AG04450 (cell line): ENCODE data around the gene LDB2. TPM values are rescaled to one million over a fixed set of nuclear protein-coding genes. Genes with fewer than 3 reads are reported as not detected.

Experiments used
- CTCF ChIA-PET: fragments of 300-600, 350-600 bp; formaldehyde crosslinking; extraction: SDS; loops from one replicate; lab custom pipeline; 2022; ENCODE audit warnings: antibody characterized with exemption, inconsistent platforms; lab: Charles Lee
- POLR2A ChIA-PET: fragments of 350-600 bp; formaldehyde crosslinking; extraction: SDS; loops from one replicate; lab custom pipeline; 2021; ENCODE audit warnings: antibody characterized with exemption, inconsistent platforms; lab: Yijun Ruan, JAX
- DNase-seq: peaks from one replicate; pipeline ENCODE4 v3.0.0-alpha.2; 2011; ENCODE audit warnings: low read depth, low spot score
- H3K27ac ChIP-seq: one replicate; pipeline ENCODE4 v1.5.1; 2012; ENCODE audit warnings: low read depth, low read length, control low read depth
- H3K27me3 ChIP-seq: one replicate; pipeline ENCODE4 v1.6.0; 2012; ENCODE audit warnings: low read length; ENCODE audit not compliant: control insufficient read depth, insufficient read depth
- H3K4me3 ChIP-seq: 2 replicates; pipeline ENCODE4 v1.5.1; 2011; ENCODE audit warnings: mild to moderate bottlenecking, low read depth, low read length, control low read depth
- H3K9me3 ChIP-seq: 2 replicates; pipeline ENCODE4 v1.5.1; 2012; ENCODE audit warnings: low read length; ENCODE audit not compliant: control insufficient read depth, insufficient read depth
- CTCF ChIP-seq: IDR thresholded peaks from 2 replicates; pipeline ENCODE4 v1.5.1; 2011; ENCODE audit warnings: low read depth, low read length, control low read depth, inconsistent platforms
- polyA plus RNA-seq: library from polyadenylated mRNA; depleted of rRNA; stranded (reverse); fragments of >200 nt; gene quantifications from 2 replicates; pipeline ENCODE4 v1.2.3, GENCODE V29; 2011

Gene LDB2
- polyA plus RNA-seq, 1 experiment, result 180 TPM

GRCh38 chr4:16760617-16761363, 137.7 kb downstream of the LDB2 start:
- no peak for DNase-seq
- Histone ChIP-seq H3K9me3 (no peaks in the 10 kb centered on the region), H3K27ac (no peak overlapping the region), H3K27me3 (no peaks in the 10 kb centered on the region), H3K4me3 (no peak overlapping the region)
- POLR2A ChIA-PET, result no interaction called here
- no peak for TF ChIP-seq CTCF
- CTCF ChIA-PET, result interaction anchor here (0.5 to 0.9 kb wide), 2 partner anchors 141 to 687 kb away, joined by 3 to 5 read pairs; no protein-coding TSS in a partner anchor

DNA sequence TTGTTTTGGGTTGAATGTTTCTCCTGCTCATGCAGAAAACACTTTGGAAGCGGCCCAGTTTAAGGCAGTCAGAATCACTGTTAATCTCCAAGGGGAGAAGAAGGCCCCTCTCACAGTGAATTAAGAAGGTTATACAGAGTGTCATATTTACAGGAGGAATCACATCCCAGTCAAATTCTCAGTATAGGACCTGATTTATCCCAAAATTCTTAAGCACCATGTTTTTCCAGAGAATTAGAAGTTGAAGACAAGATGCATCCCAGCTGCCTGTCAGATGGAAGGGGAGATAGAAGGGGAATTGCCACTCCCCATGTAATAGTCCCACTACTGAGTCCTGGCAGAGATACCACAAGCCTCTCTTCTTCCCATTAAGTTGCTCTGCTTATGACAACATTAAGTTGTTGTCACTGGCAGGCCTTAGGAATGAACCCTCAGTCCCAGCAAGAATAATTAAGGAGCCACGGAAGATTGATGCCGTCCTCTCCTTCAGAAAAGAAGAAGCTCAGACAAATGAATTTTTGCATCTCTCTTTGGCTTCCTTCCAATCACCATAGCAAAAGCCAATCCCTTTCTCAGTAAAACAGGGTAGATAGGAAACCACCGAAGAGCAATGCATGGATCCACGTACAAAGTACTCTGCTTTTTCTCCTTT, 138.4 kb downstream of the LDB2 start:
- Histone ChIP-seq H3K27ac (no peak overlapping the region), H3K4me3 (no peak overlapping the region), H3K9me3 (no peaks in the 10 kb centered on the region), H3K27me3 (no peaks in the 10 kb centered on the region)
- no peak for TF ChIP-seq CTCF
- ChIA-PET CTCF (interaction anchor here (0.5 to 0.9 kb wide), 4 partner anchors 12 to 688 kb away, joined by 3 to 5 read pairs (median 4); no protein-coding TSS in a partner anchor), POLR2A (no interaction called here)
- DNase-seq, result no peak

DNA sequence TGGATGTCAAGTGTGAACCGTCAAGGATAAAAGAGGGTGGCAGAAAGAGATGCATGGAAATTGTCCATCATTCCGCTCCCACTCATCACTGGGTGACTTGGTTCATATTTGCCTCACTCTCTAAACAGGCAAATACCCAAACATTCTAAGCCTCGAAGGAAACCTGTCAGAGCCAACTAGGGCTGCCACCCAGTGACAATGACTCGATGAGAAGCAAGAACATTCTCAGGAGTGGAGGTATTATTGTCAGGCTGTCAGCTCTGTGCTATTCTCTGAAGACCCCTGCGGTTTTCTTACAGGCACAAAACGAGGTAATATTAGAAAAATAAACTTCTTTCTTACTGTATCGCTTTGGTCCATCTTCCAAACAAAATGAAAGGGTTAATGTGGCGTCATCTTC, 139.6 kb downstream of the LDB2 start:
- ChIA-PET CTCF (no interaction called here), POLR2A (no interaction called here)
- no peak for DNase-seq
- Histone ChIP-seq H3K27ac (no peak overlapping the region), H3K27me3 (no peaks in the 10 kb centered on the region), H3K4me3 (no peak overlapping the region), H3K9me3 (no peaks in the 10 kb centered on the region)
- no peak for TF ChIP-seq CTCF

DNA sequence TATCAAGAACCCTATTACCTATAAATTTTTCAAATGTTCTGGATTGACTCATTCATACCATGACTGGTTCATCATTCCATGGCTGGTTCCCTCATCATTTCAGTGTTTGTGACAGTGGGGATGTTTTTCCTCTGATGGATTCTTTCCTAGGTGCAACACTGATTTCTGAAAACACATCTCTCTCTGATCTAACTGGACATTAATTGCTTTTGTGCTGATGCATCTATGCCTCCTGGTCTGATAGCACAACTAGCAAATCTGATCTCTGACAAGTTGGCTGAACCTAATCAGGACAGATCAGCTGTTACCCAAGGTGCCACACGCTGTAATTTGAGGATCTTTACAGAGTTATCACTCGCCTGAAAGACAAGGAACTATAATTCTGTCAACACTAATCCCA, 140.2 kb downstream of the LDB2 start:
- no peaks in the 10 kb centered on the region for H3K27me3 ChIP-seq
- H3K9me3 ChIP-seq, result no peaks in the 10 kb centered on the region
- ChIA-PET POLR2A (no interaction called here), CTCF (no interaction called here)
- TF ChIP-seq CTCF, result no peak
- H3K27ac ChIP-seq, result no peak overlapping the region
- no peak overlapping the region for H3K4me3 ChIP-seq
- DNase-seq, result no peak

GRCh38 chr4:16757080-16757521, 141.3 kb downstream of the LDB2 start:
- no peak for DNase-seq
- no peaks in the 10 kb centered on the region for H3K27me3 ChIP-seq
- CTCF ChIA-PET, result no interaction called here
- no peaks in the 10 kb centered on the region for H3K9me3 ChIP-seq
- POLR2A ChIA-PET, result interaction anchor here (0.5 to 0.7 kb wide), 3 partner anchors 22 to 245 kb away, joined by 4 to 13 read pairs (median 5); no protein-coding TSS in a partner anchor
- H3K27ac ChIP-seq, result no peak overlapping the region
- H3K4me3 ChIP-seq, result no peak overlapping the region
- TF ChIP-seq CTCF, result no peak
